HG03565 (cell line): ENCODE data around the gene KCMF1.

Experiments
- ATAC-seq: cut with Tn5 transposase; IDR thresholded peaks from one replicate; pipeline ENCODE4 v1.9.1; 2021; ENCODE audit warnings: mild to moderate bottlenecking, moderate library complexity; ENCODE audit not compliant: unreplicated experiment

KCMF1 gene

GRCh38 chr2:84956334-84957297 is 14.3 kb upstream of the KCMF1 start:
- ATAC-seq = no peak

- ATAC-seq = no peak
Observed at GRCh38 chr2:84957771-84958134, 13.2 kb upstream of the KCMF1 start.

- ATAC-seq = no peak
Observed at GRCh38 chr2:84958135-84959059, 12.6 kb upstream of the KCMF1 start.

GRCh38 chr2:84959095-84959565 is 11.8 kb upstream of the KCMF1 start:
- ATAC-seq = no peak

GRCh38 chr2:84959566-84960506 is 11.1 kb upstream of the KCMF1 start:
- no peak for ATAC-seq

DNA sequence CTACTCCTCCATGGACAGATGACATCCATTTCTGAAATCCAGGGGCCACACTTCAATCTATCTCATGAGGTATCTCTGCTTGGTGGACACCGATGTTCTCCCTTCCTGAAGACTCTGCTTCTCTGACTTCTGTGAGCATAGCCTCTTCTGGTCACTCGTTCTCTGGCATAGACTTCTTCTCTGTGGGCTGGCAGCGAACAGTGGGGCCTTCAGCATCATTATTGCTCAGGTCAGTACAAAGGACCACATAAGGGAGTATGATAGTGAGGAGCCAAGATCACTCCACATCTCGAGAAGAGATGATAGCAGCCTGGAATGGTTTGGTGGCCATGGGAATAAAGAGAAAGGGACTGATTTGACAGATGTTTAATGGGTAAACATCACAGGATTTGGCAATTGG is 8.0 kb upstream of the KCMF1 start:
- no peak for ATAC-seq

GRCh38 chr2:84963323-84963691 is 7.7 kb upstream of the KCMF1 start:
- ATAC-seq = no peak

GRCh38 chr2:84963692-84964405 is 7.1 kb upstream of the KCMF1 start:
- no peak for ATAC-seq

DNA sequence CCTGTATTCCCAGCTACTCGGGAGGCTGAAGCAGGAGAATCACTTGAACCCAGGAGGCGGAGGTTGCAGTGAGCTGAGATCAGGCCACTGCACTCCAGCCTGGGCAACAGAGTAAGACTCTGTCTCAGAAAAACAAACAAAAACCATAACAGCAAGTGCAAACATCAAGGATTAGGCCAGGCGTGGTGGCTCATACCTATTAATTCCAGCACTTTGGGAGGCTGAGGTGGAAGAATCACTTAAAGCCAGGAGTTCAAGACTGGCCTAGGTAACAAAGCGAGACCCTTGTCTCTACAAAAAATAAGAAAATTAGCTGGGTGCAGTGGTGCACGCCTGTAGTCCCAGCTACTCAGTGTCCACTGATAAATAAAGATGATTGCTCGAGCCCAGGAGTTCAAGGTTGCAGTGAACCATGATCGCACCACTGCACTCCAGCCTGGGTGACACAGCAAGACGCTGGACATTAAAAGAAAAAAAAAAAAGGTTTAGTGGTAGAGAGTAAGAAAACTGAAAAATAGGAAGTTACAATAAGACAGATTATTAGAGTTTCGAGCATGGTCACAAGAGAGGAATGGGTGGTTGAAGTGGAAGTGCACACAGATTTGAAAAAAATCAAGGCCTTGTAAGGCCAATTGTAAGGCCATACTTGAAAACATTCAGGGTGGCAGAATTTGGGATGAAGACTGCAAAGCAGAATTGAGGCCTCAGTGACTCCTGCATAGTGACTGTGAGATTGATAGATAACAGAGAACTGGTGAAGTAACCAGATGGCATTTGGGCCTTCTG is 6.4 kb upstream of the KCMF1 start:
- no peak for ATAC-seq

DNA sequence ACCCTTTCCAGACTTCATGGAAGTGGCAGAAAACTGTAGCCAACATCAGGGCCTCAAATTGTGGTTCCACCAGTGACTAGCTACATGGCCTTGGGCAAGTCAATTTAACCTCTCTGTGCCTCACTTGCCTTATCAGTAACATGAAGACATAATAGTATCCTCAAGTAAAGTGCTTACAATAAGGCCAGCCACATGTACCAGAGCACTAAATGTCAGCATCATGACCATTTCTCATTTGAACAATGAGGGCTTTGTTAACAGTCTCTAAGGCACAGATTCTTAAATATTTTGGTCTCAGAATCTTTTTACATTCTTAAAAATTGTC is 5.8 kb upstream of the KCMF1 start:
- no peak for ATAC-seq

DNA sequence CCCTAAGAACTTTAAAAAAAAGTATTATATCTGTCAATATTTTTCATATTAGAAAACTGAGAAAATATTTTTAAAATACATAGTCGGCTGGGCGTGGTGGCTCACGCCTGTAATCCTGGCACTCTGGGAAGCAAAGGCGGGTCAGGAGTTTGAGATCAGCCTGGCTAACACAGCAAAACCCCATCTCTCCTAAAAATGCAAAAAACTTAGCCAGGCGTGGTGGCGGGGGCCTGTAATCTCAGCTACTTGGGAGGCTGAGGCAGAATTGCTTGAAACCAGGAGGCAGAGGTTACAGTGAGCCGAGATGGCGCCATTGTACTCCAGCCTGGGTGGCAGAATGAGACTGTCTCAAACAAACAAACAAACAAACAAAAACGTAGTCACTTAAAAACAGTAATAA is 5.1 kb upstream of the KCMF1 start:
- no peak for ATAC-seq

DNA sequence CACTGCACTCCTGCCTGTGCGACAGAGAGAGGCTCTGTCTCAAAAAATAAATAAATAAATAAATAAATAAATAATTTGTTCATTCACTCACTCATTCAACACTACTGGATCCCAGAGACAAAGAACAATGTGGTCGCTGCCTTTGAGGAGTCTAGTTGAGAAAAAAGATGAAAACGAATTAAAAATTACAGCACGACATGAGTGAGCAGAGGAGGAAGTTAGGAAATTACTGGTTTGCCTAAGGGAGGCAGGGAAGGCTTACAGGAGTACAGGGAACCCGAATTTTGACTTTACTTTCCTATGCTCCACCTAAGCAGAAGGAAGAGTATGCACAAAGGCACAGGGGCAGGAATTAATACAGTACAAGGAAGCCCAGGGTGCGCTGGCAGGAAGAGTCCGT is 4.2 kb upstream of the KCMF1 start:
- ATAC-seq = no peak

DNA sequence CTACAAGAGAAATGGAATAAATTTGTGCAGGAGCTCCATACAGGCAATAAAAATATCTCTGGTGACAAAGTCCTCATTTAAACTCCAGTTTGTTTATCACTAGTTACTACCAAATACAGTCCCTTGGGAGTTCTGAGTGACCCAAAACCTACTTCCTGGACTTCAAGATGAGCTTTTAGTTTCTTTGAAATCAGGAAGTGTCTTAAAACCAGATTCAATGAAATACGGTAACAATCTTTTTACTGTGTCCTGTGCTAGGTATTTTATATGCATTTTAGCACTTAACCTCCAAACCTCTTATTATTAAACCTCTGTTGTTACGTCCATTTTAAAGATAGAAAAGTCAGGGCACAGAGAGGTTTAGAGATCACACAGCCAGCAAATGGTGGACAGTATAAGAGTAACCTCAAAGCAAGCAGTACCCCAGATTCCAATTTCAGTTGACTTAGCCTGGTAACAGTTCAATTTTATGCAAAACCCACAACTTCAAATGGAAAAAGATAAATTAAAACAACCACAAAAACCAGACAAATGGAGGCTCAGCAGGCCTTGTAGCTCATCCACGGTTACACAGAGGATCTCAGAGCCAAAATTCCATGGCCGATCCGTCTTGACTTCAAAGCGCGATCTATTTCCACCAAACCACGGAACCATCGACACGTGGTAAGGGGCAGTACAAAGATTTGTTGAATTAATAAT is 1.3 kb upstream of the KCMF1 start:
- ATAC-seq = no peak

DNA sequence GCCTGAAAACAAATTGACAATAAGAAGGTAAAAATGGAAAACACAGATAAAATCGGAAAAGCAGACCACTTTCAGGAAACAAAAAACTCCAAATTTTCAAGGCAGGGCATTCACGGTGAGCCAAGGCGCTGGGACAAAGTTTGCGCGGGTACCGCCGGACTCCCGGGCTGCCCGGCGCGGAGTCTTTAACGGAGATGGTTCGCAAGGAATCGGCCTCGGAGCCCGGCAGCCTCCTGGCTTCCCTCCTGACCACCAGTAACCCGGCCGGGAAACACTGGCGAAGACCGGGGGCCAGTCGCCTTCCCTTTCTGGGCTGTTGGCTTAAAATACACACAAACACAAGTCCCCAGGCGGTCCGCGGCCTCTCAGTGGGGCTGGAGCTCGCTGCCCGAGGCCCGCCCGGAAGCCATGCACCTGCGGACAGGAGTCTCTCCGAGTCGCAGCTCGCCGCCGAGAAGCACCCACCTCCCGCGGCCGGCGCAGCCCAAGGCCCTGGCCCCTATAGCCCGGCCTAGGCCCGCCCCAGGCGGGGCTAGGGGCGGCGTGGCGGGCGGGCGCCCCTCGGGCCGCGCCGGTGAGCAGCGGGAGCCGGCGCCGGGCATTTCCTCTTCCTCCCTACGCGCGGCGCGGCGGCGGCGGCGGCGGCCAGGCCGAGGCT is 622 bp upstream of the KCMF1 start:
- peak; percentile 30 for ATAC-seq

- peak; percentile 28 for ATAC-seq
Observed at GRCh38 chr2:84971510-84972206, 697 bp downstream of the KCMF1 start.

- ATAC-seq = no peak
Observed at GRCh38 chr2:84972207-84972783, 1.3 kb downstream of the KCMF1 start.

GRCh38 chr2:84972932-84973331 is 2.0 kb downstream of the KCMF1 start:
- ATAC-seq = no peak
